HG02840 (cell line): ENCODE measurements around the gene SAC3D1.

Experiments
- ATAC-seq: cut with Tn5 transposase; IDR thresholded peaks from one replicate; pipeline ENCODE4 v1.9.1; 2021; ENCODE audit warnings: mild to moderate bottlenecking, moderate library complexity, moderate number of reproducible peaks; ENCODE audit not compliant: unreplicated experiment, low FRiP score

The SAC3D1 gene

GRCh38 chr11:65058419-65059054 is 17.5 kb downstream of the SAC3D1 start, which contains the start of gene NAALADL1:
NAALADL1 (minus strand) TSS chr11:65058553; CDS start chr11:65058521, 32 bp downstream.
- ATAC-seq: no peak

- no peak for ATAC-seq
Observed at GRCh38 chr11:65059523-65059922, 18.5 kb downstream of the SAC3D1 start.

- no peak for ATAC-seq
Observed at GRCh38 chr11:65059959-65060824, 19.2 kb downstream of the SAC3D1 start.

GRCh38 chr11:65060913-65061408 is 20.0 kb downstream of the SAC3D1 start:
- ATAC-seq: no peak

GRCh38 chr11:65063532-65063931 is 22.5 kb downstream of the SAC3D1 start:
- no peak for ATAC-seq

GRCh38 chr11:65064847-65065240 is 23.8 kb downstream of the SAC3D1 start:
- no peak for ATAC-seq

GRCh38 chr11:65065851-65066250 is 24.8 kb downstream of the SAC3D1 start:
- ATAC-seq: no peak

- no peak for ATAC-seq
Observed at GRCh38 chr11:65066315-65066714, 25.3 kb downstream of the SAC3D1 start.

- no peak for ATAC-seq
Observed at GRCh38 chr11:65066805-65067291, 25.8 kb downstream of the SAC3D1 start.

- ATAC-seq: no peak
Observed at GRCh38 chr11:65067446-65067845, 26.4 kb downstream of the SAC3D1 start.

GRCh38 chr11:65069217-65069616 is 28.2 kb downstream of the SAC3D1 start:
- ATAC-seq: no peak

- no peak for ATAC-seq
Observed at GRCh38 chr11:65071907-65072630, 31.1 kb downstream of the SAC3D1 start.

GRCh38 chr11:65072631-65072966 is 31.6 kb downstream of the SAC3D1 start:
- no peak for ATAC-seq

- no peak for ATAC-seq
Observed at GRCh38 chr11:65077451-65077850, 36.4 kb downstream of the SAC3D1 start.

- no peak for ATAC-seq
Observed at GRCh38 chr11:65078151-65078550, 37.1 kb downstream of the SAC3D1 start.

- no peak for ATAC-seq
Observed at GRCh38 chr11:65078786-65079342, 37.9 kb downstream of the SAC3D1 start.

- peak; percentile 19 for ATAC-seq
Observed at GRCh38 chr11:65083134-65083833, 42.3 kb downstream of the SAC3D1 start.

- peak; percentile 74 for ATAC-seq
Observed at GRCh38 chr11:65083834-65084597, 43.0 kb downstream of the SAC3D1 start, which contains the start of the genes CDCA5 and ZFPL1. CDCA5 (minus strand) TSS chr11:65084040; CDS start chr11:65083978, 62 bp downstream. ZFPL1 (plus strand) TSS chr11:65084222; CDS start chr11:65084699, 477 bp downstream.
